OCI-LY7 (cell line): ENCODE measurements around the gene RPL3. TPM values are rescaled to one million over a fixed set of nuclear protein-coding genes. Genes with fewer than 3 reads are reported as not detected.
A peak's percentile ranks its signal among the peaks of the same experiment; 100 is the strongest.

Experiments
- BruUV-seq: library from RNA; stranded (reverse); fragments of 400-500 nt; replicated peaks from 2 replicates; lab custom pipeline; 2021; lab: Mats Ljungman, UMichigan
- CTCF ChIA-PET: fragments of 300-600 bp; sonication (Branson Sonifier 250); formaldehyde crosslinking; loops from one replicate; lab custom pipeline; 2022; ENCODE audit warnings: antibody characterized with exemption; ENCODE audit not compliant: unreplicated experiment; lab: Charles Lee
- POLR2A ChIA-PET: fragments of 300-600 bp; sonication (Branson Sonifier 250); formaldehyde crosslinking; loops from one replicate; lab custom pipeline; 2022; ENCODE audit warnings: antibody characterized with exemption; lab: Charles Lee
- DNase-seq: peaks from one replicate; pipeline ENCODE4 v3.0.0-alpha.2; 2015; ENCODE audit warnings: low spot score
- H2AFZ ChIP-seq: fragments of 200-600 bp; sonication (generic), shearing (Covaris generic); 2 replicates; pipeline ENCODE4 v1.6.1; 2014; ENCODE audit warnings: mild to moderate bottlenecking, antibody characterized with exemption, low read length, moderate library complexity
- H3K27ac ChIP-seq: fragments of 200-600 bp; sonication (generic); 2 replicates; pipeline ENCODE4 v1.5.1; 2014; ENCODE audit warnings: mixed run types, low read depth, mild to moderate bottlenecking, moderate library complexity, low read length, inconsistent platforms; ENCODE audit not compliant: poor library complexity, severe bottlenecking
- H3K36me3 ChIP-seq: fragments of 200-600 bp; sonication (generic); 2 replicates; pipeline ENCODE4 v1.6.1; 2014; ENCODE audit warnings: mild to moderate bottlenecking, antibody characterized with exemption, low read length, moderate library complexity, mixed read lengths; ENCODE audit not compliant: insufficient read depth
- H3K4me1 ChIP-seq: fragments of 200-600 bp; sonication (generic); 2 replicates; pipeline ENCODE4 v1.5.1; 2014; ENCODE audit warnings: mild to moderate bottlenecking, low read length; ENCODE audit not compliant: insufficient read depth, poor library complexity, severe bottlenecking
- H3K4me2 ChIP-seq: fragments of 200-600 bp; sonication (generic); 2 replicates; pipeline ENCODE4 v1.6.1; 2014; ENCODE audit warnings: mild to moderate bottlenecking, low read length
- H3K4me3 ChIP-seq: fragments of 200-600 bp; sonication (generic); 2 replicates; pipeline ENCODE4 v1.5.1; 2014; ENCODE audit warnings: mild to moderate bottlenecking, low read depth, low read length; ENCODE audit not compliant: poor library complexity, severe bottlenecking
- H3K79me2 ChIP-seq: fragments of 200-600 bp; sonication (generic); 2 replicates; pipeline ENCODE4 v1.6.1; 2016; ENCODE audit warnings: low read depth, mild to moderate bottlenecking, low read length, moderate library complexity, mixed read lengths; ENCODE audit not compliant: insufficient read depth
- H3K9me2 ChIP-seq: fragments of 200-600 bp; sonication (generic); 2 replicates; pipeline ENCODE4 v1.6.1; 2016; ENCODE audit warnings: mild to moderate bottlenecking, low read length, mixed read lengths; ENCODE audit not compliant: insufficient read depth
- H3K9me3 ChIP-seq: fragments of 200-600 bp; sonication (generic); 2 replicates; pipeline ENCODE4 v1.6.1; 2014; ENCODE audit warnings: mild to moderate bottlenecking, mixed run types, low read length, mixed read lengths
- H4K20me1 ChIP-seq: fragments of 200-600 bp; sonication (generic); 2 replicates; pipeline ENCODE4 v1.6.1; 2014; ENCODE audit warnings: mild to moderate bottlenecking, antibody characterized with exemption, low read length, moderate library complexity, mixed read lengths; ENCODE audit not compliant: insufficient read depth
- EZH2phosphoT487 ChIP-seq: fragments of 200-600 bp; sonication (generic); IDR thresholded peaks from 2 replicates; pipeline ENCODE4 v1.6.1; 2018; ENCODE audit warnings: low read depth, borderline replicate concordance, mild to moderate bottlenecking, mixed run types, antibody characterized with exemption, low read length, moderate library complexity, mixed read lengths
- intact Hi-C: fragments of 100-400 bp; cut with micrococcal nuclease; formaldehyde crosslinking; loops from one replicate; pipeline ENCODE4 v1.10.0; 2022; ENCODE audit not compliant: unreplicated experiment
- total RNA-seq, 2 experiments: library from RNA; depleted of rRNA in 1 of 2; stranded (reverse); fragments of >200 nt in 1 of 2; shearing (Covaris generic) in 1 of 2; gene quantifications; 2 replicates each; pipeline ENCODE4 v1.2.3, GENCODE V29; 2014 to 2022
- TF ChIP-seq, protein P1 (sequence below): fragments of 200-600 bp; sonication (generic); conservative IDR thresholded peaks from 2 replicates; pipeline ENCODE4 v1.5.1; 2014; ENCODE audit warnings: mild to moderate bottlenecking, antibody characterized with exemption, low read length, moderate library complexity, mixed read lengths

RPL3 gene
- total RNA-seq, 2 experiments from 2014 or later: 2,313 to 2,457 TPM

- Histone ChIP-seq H3K79me2 (peaks cover 54% of the 10 kb centered on the region), H3K4me2 (peak overlapping the region; percentile 87), H3K36me3 (peaks cover 85% of the 10 kb centered on the region), H4K20me1 (peaks cover 52% of the 10 kb centered on the region), H3K9me2 (no peaks in the 10 kb centered on the region), H3K27ac (no peak overlapping the region), H3K4me1 (peaks cover 59% of the 10 kb centered on the region), H3K9me3 (no peaks in the 10 kb centered on the region), H2AFZ (no peak overlapping the region), H3K4me3 (peak overlapping the region; percentile 94)
- no peak for DNase-seq
- CTCF ChIA-PET: no interaction called here
- TF ChIP-seq EZH2phosphoT487: no peak
- TF ChIP-seq, protein P1, sequence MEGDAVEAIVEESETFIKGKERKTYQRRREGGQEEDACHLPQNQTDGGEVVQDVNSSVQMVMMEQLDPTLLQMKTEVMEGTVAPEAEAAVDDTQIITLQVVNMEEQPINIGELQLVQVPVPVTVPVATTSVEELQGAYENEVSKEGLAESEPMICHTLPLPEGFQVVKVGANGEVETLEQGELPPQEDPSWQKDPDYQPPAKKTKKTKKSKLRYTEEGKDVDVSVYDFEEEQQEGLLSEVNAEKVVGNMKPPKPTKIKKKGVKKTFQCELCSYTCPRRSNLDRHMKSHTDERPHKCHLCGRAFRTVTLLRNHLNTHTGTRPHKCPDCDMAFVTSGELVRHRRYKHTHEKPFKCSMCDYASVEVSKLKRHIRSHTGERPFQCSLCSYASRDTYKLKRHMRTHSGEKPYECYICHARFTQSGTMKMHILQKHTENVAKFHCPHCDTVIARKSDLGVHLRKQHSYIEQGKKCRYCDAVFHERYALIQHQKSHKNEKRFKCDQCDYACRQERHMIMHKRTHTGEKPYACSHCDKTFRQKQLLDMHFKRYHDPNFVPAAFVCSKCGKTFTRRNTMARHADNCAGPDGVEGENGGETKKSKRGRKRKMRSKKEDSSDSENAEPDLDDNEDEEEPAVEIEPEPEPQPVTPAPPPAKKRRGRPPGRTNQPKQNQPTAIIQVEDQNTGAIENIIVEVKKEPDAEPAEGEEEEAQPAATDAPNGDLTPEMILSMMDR: no peak
- POLR2A ChIA-PET: no interaction called here
- intact Hi-C loops: loop anchor here (5.0 kb wide), 2 partner anchors 163 to 443 kb away; partner anchors contain the start of genes CBX6 and CBX7
- BruUV-seq: no TSS peak
Observed at GRCh38 chr22:39315389-39315788, 4.0 kb downstream of the RPL3 start.

- H3K9me2 ChIP-seq: no peaks in the 10 kb centered on the region
- CTCF ChIA-PET: no interaction called here
- peaks cover 52% of the 10 kb centered on the region for H4K20me1 ChIP-seq
- TF ChIP-seq, protein P1: 0 out of 2 replicates have a peak, but pooled peaks have one; percentile 30
- TF ChIP-seq EZH2phosphoT487: no peak
- H2AFZ ChIP-seq: no peak overlapping the region
- peaks cover 68% of the 10 kb centered on the region for H3K4me1 ChIP-seq
- H3K27ac ChIP-seq: no peak overlapping the region
- DNase-seq: no peak
- intact Hi-C loops: no loop called here
- POLR2A ChIA-PET: no interaction called here
- H3K4me3 ChIP-seq: peak overlapping the region; percentile 13
- H3K4me2 ChIP-seq: peak overlapping the region; percentile 87
- peaks cover 91% of the 10 kb centered on the region for H3K36me3 ChIP-seq
- no TSS peak for BruUV-seq
- H3K9me3 ChIP-seq: no peaks in the 10 kb centered on the region
- H3K79me2 ChIP-seq: peaks cover 54% of the 10 kb centered on the region
Observed at GRCh38 chr22:39314251-39314971, 5.0 kb downstream of the RPL3 start.
